Measurements from ENCODE around the gene KRTAP10-5. TPM values are rescaled to one million over a fixed set of nuclear protein-coding genes. Genes with fewer than 3 reads are reported as not detected.

The KRTAP10-5 gene
- total RNA-seq, 6 experiments from 2014 or later: not detected

DNA sequence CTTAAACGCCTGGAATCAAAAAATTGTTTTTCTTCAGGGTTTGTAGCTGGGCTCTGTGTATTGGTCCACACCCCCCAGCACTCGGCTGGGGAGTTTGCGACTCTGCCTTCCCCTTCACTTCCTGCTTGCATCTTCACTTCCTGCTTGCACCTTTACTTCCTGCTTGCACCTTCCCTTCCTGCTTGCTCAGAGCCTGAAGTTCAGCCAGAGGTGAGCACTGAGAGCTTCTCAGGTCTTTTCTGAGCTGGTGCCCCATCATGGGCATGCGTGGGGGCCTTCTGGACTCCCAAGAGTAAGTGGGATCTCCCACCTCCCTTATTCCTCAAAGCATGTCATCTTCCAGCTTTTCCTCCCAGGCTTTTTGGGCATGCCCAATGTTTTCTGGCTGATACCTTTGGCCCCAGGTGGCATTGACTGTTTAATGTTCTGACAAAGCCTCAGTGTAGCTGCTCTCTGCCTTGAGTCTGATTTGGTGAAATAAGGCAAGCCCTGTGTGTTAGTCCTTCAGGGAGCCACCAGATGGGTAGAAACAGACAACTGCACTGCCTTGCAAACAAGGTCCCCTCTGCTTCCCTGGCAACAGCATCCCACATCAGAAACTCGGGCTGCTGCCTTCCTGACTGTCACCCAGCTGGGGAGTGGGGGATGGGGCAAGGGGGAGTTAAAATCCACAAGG, 32.6 kb downstream of the KRTAP10-5 start:
- Histone ChIP-seq H3K27ac (no peak overlapping the region), H3K27me3 (no peaks in the 10 kb centered on the region), H3K36me3 (no peaks in the 10 kb centered on the region), H3K4me1 (no peaks in the 10 kb centered on the region), H3K4me3 (no peak overlapping the region), H3K9me3 (no peaks in the 10 kb centered on the region)
- 48% methylated on average over 5 of the region's 5 CpGs for WGBS (ENCODE audit: insufficient coverage, low coverage, low lambda C conversion rate, missing lambda C conversion rate)
- DNase-seq (no peak), ATAC-seq (no peak)
- intact Hi-C loops (cut with DNase I): no loop called here
- TF ChIP-seq POLR2A (IDR thresholded peaks at IDR 0.05): no peak
- TF ChIP-seq, protein P1, sequence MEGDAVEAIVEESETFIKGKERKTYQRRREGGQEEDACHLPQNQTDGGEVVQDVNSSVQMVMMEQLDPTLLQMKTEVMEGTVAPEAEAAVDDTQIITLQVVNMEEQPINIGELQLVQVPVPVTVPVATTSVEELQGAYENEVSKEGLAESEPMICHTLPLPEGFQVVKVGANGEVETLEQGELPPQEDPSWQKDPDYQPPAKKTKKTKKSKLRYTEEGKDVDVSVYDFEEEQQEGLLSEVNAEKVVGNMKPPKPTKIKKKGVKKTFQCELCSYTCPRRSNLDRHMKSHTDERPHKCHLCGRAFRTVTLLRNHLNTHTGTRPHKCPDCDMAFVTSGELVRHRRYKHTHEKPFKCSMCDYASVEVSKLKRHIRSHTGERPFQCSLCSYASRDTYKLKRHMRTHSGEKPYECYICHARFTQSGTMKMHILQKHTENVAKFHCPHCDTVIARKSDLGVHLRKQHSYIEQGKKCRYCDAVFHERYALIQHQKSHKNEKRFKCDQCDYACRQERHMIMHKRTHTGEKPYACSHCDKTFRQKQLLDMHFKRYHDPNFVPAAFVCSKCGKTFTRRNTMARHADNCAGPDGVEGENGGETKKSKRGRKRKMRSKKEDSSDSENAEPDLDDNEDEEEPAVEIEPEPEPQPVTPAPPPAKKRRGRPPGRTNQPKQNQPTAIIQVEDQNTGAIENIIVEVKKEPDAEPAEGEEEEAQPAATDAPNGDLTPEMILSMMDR (IDR thresholded peaks at IDR 0.05): no peak

DNA sequence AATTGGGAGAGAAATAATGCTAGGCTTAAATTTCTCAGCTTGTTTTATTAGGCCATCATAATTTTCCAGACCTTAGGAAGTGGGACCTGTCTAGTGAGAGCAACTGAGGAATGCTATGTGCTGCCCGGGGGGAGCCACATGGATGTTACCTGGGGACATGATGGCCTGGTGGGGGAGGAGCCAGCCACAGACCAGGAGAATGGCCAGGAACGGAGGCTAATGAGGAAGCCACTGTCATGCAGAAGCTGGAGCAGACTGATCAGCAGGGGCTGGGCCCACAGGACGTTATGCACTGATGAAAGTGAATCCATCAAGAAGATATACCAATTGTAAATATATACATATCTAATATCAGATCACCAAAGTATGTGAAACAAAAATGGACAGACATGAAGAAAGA, 35.8 kb downstream of the KRTAP10-5 start:
- TF ChIP-seq POLR2A (IDR thresholded peaks at IDR 0.05): no peak
- TF ChIP-seq, protein P1 (IDR thresholded peaks at IDR 0.05): no peak
- H3K27me3 ChIP-seq: no peaks in the 10 kb centered on the region
- no peak overlapping the region for H3K4me3 ChIP-seq
- ATAC-seq (no peak), DNase-seq (no peak)
- H3K27ac ChIP-seq: no peak overlapping the region
- no peaks in the 10 kb centered on the region for H3K4me1 ChIP-seq
- H3K9me3 ChIP-seq: no peaks in the 10 kb centered on the region
- H3K36me3 ChIP-seq: no peaks in the 10 kb centered on the region
- intact Hi-C loops (cut with DNase I): no loop called here
- WGBS (ENCODE audit: insufficient coverage, low coverage, low lambda C conversion rate, missing lambda C conversion rate): 40% methylated on average over 2 of the region's 3 CpGs

DNA sequence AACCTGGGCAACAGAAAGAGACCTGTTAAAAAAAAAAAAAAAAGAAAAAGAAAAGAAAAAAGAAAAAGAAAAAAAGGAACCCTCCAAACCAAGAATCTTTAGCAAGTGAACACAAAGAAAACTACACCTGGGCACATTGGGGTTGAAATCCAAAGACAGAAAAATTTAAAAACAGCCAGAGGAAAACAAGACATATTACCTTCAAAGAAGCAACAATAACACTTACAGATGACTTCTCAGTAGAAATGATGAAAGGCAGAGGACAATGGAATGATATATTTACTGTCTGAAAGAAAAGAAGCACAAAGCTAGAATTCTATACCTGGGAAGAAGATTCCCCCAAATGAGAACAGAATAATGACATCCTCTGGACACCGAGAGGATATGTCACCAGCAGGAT, 37.7 kb downstream of the KRTAP10-5 start:
- Histone ChIP-seq H3K4me3 (no peak overlapping the region), H3K27me3 (no peaks in the 10 kb centered on the region), H3K27ac (no peak overlapping the region), H3K9me3 (no peaks in the 10 kb centered on the region), H3K36me3 (no peaks in the 10 kb centered on the region), H3K4me1 (no peaks in the 10 kb centered on the region)
- ATAC-seq: no peak
- no peak for DNase-seq
- TF ChIP-seq, protein P1 (IDR thresholded peaks at IDR 0.05): no peak
- TF ChIP-seq POLR2A (IDR thresholded peaks at IDR 0.05): no peak
- WGBS (ENCODE audit: insufficient coverage, low coverage, low lambda C conversion rate, missing lambda C conversion rate): 60% methylated on average over 1 of the region's 1 CpG
- intact Hi-C loops (cut with DNase I): no loop called here

DNA sequence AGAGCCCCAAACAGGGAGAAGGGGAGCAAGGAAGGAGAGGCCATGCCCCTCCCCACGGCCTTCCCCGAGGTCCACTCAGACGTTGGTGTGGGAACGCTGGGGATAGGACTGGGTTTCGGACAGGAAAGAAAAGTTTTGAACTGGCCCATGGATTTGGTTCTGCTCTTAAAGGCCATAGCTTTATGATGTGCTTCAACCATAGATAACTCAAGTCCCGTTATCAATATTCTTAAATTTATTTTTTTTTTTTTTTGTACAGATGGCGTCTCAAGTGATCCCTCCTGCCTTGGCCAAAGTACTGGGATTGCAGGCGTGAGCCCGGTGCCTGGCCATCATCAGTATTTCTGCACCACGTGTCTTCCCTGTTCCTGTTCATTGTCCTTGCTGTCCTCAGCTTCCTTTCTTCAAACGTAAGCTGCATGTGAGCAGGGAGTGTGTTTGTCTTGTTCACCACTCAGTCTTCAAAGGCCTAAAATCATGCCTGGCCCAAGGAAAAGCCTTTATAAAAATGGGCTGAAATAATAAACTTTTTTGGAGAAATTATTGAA, 39.6 kb downstream of the KRTAP10-5 start:
- intact Hi-C loops (cut with DNase I): no loop called here
- no peak overlapping the region for H3K27ac ChIP-seq
- no peaks in the 10 kb centered on the region for H3K4me1 ChIP-seq
- H3K36me3 ChIP-seq: no peaks in the 10 kb centered on the region
- TF ChIP-seq POLR2A (IDR thresholded peaks at IDR 0.05): no peak
- TF ChIP-seq, protein P1 (IDR thresholded peaks at IDR 0.05): no peak
- no peaks in the 10 kb centered on the region for H3K9me3 ChIP-seq
- H3K4me3 ChIP-seq: no peak overlapping the region
- DNase-seq: no peak
- WGBS (ENCODE audit: insufficient coverage, low coverage, low lambda C conversion rate, missing lambda C conversion rate): 74% methylated on average over 9 of the region's 11 CpGs
- ATAC-seq: no peak
- no peaks in the 10 kb centered on the region for H3K27me3 ChIP-seq

Data from right lobe of liver (tissue), 6 donors.